Measurements from ENCODE around the gene TMEM248. TPM values are rescaled to one million over a fixed set of nuclear protein-coding genes. Genes with fewer than 3 reads are reported as not detected.

Gene TMEM248
- total and polyA plus RNA-seq, 3 donors from 2014 or later: 139 to 221 (median 181) TPM

DNA sequence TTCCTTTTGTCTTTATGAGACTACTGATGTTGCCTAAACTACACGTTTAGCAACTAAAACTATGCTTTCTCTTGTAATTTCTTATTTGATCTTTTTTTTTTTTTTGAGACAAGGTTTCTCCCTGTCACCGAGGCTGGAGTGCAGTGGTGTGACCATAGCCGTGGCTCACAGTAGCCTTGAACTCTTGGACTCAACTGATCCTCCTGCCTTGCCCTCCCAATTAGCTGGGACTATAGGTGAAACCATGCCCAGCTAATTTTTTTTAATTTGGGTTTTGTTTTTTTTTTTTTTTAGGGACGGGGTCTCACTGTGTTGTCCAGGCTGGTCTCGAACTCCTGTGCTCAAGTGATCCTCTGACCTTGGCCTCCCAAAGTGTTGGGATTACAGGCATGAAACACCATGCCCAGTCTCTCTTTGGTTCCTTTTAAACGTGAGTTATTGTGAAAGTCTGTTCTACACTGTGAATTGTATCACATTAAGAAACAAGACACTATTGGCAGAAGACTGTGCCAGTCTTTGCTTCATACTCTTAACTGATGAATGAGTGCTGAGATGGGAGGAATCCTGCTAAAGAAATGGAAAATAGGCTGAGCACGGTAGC lies 6.4 kb downstream of the TMEM248 start:
- peaks cover 33% of the 10 kb centered on the region for H3K4me1 ChIP-seq

DNA sequence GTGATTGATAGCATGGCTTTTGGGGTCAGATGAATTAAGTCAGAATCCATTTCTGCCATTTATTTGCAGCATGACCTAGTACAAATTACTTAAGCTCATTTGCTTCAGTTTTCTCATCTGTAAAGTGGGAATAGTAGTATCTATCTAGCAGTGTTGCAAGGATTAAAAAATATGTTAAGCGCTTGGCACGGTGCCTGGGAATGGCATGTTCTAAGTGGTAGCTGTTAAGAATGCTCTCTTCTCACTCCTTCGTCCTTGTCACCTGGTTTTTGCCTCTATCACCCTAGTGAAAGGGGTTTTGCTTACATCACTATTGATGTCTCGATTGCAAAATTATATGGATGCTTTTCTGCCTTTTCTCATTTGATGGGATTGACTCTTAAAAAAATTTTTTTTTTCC lies 7.4 kb downstream of the TMEM248 start:
- H3K27me3 ChIP-seq: no peaks in the 10 kb centered on the region
- TF ChIP-seq POLR2A (IDR thresholded peaks at IDR 0.05): no peak
- 78 to 87% methylated on average over 4 of the region's 4 CpGs for WGBS, 2 donors
- intact Hi-C loops (cut with DNase I; ENCODE audit: low total_unique reads): no loop called here
- H3K9me3 ChIP-seq: no peaks in the 10 kb centered on the region
- no peak overlapping the region for H3K4me3 ChIP-seq
- no peak overlapping the region for H3K27ac ChIP-seq
- H3K36me3 ChIP-seq (ENCODE audit: low read depth, missing control alignments): no peaks in the 10 kb centered on the region
- peaks cover 35% of the 10 kb centered on the region for H3K4me1 ChIP-seq
- no peak for DNase-seq

More for the DNA sequence above, 6.4 kb downstream of the TMEM248 start:
- intact Hi-C loops (cut with DNase I; ENCODE audit: low total_unique reads): no loop called here
- Histone ChIP-seq H3K9me3 (no peaks in the 10 kb centered on the region), H3K36me3 (ENCODE audit: low read depth, missing control alignments) (no peaks in the 10 kb centered on the region), H3K4me3 (no peak overlapping the region), H3K27ac (no peak overlapping the region), H3K27me3 (no peaks in the 10 kb centered on the region)
- WGBS, 2 donors: 63 to 66% methylated on average over 7 of the region's 7 CpGs
- TF ChIP-seq, protein P1, sequence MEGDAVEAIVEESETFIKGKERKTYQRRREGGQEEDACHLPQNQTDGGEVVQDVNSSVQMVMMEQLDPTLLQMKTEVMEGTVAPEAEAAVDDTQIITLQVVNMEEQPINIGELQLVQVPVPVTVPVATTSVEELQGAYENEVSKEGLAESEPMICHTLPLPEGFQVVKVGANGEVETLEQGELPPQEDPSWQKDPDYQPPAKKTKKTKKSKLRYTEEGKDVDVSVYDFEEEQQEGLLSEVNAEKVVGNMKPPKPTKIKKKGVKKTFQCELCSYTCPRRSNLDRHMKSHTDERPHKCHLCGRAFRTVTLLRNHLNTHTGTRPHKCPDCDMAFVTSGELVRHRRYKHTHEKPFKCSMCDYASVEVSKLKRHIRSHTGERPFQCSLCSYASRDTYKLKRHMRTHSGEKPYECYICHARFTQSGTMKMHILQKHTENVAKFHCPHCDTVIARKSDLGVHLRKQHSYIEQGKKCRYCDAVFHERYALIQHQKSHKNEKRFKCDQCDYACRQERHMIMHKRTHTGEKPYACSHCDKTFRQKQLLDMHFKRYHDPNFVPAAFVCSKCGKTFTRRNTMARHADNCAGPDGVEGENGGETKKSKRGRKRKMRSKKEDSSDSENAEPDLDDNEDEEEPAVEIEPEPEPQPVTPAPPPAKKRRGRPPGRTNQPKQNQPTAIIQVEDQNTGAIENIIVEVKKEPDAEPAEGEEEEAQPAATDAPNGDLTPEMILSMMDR (IDR thresholded peaks at IDR 0.05): no peak
- no peak for TF ChIP-seq POLR2A (IDR thresholded peaks at IDR 0.05)
- DNase-seq: no peak

DNA sequence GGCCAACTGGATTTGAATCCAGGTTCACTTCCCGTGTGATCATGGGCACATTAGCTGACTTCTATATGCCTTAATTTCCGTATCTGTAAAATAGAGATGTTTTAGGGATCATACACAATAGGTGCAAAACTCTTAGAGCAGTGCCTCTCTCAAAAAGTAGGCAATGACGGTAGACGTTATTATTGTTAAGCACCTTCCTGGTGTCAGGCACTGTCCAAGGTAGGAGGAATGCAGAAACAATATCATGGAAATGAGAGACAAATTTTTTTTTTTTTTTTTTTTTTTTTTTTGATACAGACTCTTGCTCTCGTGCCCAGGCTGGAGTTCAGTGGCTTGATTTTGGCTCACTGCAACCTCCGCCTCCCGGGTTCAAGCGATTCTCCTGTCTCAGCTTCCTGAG lies 8.1 kb downstream of the TMEM248 start:
- Histone ChIP-seq H3K4me3 (no peak overlapping the region), H3K27ac (no peak overlapping the region), H3K36me3 (ENCODE audit: low read depth, missing control alignments) (no peaks in the 10 kb centered on the region), H3K4me1 (peaks cover 36% of the 10 kb centered on the region), H3K27me3 (no peaks in the 10 kb centered on the region), H3K9me3 (no peaks in the 10 kb centered on the region)
- TF ChIP-seq, protein P1 (IDR thresholded peaks at IDR 0.05): no peak
- no peak for TF ChIP-seq POLR2A (IDR thresholded peaks at IDR 0.05)
- DNase-seq: no peak
- intact Hi-C loops (cut with DNase I; ENCODE audit: low total_unique reads): no loop called here
- 90 to 92% methylated on average over 8 of the region's 8 CpGs for WGBS, 2 donors

DNA sequence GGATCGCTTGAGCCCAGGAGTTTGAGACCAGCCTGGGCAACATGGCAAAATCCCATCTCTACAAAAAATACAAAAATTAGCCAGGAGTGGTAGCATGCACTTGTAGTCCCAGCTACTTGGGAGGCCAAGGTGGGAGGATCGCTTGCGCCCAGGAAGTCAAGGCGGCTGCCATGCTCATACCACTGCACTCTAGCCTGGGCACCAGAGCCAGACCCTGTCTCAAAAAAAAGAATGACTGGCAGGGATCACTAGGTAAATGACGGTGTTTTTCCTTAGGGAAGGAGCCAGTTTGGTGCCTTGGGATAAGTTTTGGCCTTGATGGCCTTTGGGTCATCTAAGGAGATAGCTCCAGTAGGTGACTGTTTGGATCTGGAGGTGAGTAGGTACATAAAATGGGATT lies 8.9 kb downstream of the TMEM248 start:
- H3K27ac ChIP-seq: no peak overlapping the region
- intact Hi-C loops (cut with DNase I; ENCODE audit: low total_unique reads): no loop called here
- peaks cover 36% of the 10 kb centered on the region for H3K4me1 ChIP-seq
- H3K9me3 ChIP-seq: no peaks in the 10 kb centered on the region
- DNase-seq: no peak
- H3K27me3 ChIP-seq: no peaks in the 10 kb centered on the region
- no peaks in the 10 kb centered on the region for H3K36me3 ChIP-seq (ENCODE audit: low read depth, missing control alignments)
- TF ChIP-seq, protein P1 (IDR thresholded peaks at IDR 0.05): no peak
- no peak for TF ChIP-seq POLR2A (IDR thresholded peaks at IDR 0.05)
- WGBS, 2 donors: 90 to 95% methylated on average over 5 of the region's 5 CpGs
- H3K4me3 ChIP-seq: no peak overlapping the region

DNA sequence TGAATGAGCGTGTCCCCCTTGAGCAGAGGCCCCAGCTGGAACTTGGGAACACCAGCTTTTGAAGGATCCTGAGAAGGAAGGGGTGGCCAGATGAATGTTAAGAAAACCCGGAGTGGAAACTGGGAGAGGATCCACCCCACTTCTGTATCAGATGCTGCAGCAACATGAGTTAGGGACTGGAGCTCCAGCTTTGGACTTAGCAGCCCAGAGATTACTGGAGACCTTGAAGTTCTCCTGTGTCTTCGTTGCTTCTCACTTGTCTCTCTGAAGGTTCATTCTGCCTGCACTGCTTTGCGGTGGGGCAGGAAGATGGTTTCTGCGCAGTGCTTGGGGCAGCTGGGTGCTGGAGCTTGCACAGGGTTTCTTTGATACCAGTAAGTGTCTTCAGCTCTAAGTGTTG lies 9.3 kb downstream of the TMEM248 start:
- 38 to 61% methylated on average over 5 of the region's 5 CpGs for WGBS, 2 donors
- H3K4me3 ChIP-seq: no peak overlapping the region
- peaks cover 36% of the 10 kb centered on the region for H3K4me1 ChIP-seq
- no peaks in the 10 kb centered on the region for H3K9me3 ChIP-seq
- no peak for TF ChIP-seq POLR2A (IDR thresholded peaks at IDR 0.05)
- TF ChIP-seq, protein P1 (IDR thresholded peaks at IDR 0.05): no peak
- H3K27me3 ChIP-seq: no peaks in the 10 kb centered on the region
- H3K27ac ChIP-seq: no peak overlapping the region
- intact Hi-C loops (cut with DNase I; ENCODE audit: low total_unique reads): no loop called here
- H3K36me3 ChIP-seq (ENCODE audit: low read depth, missing control alignments): no peaks in the 10 kb centered on the region
- DNase-seq: peak; percentile 81
